T1000 (cell line): ENCODE measurements around the gene LBX1.

Source experiments
- DNase-seq: peaks from one replicate; lab custom pipeline; 2025; ENCODE audit warnings: mixed read lengths; lab: John Stamatoyannopoulos, UW

LBX1 gene

GRCh38 chr10:101225846-101226421 is 3.3 kb downstream of the LBX1 start:
- DNase-seq: no peak

- DNase-seq: no peak
These were observed 4.1 kb downstream of the LBX1 start for GRCh38 chr10:101224910-101225823.

DNA sequence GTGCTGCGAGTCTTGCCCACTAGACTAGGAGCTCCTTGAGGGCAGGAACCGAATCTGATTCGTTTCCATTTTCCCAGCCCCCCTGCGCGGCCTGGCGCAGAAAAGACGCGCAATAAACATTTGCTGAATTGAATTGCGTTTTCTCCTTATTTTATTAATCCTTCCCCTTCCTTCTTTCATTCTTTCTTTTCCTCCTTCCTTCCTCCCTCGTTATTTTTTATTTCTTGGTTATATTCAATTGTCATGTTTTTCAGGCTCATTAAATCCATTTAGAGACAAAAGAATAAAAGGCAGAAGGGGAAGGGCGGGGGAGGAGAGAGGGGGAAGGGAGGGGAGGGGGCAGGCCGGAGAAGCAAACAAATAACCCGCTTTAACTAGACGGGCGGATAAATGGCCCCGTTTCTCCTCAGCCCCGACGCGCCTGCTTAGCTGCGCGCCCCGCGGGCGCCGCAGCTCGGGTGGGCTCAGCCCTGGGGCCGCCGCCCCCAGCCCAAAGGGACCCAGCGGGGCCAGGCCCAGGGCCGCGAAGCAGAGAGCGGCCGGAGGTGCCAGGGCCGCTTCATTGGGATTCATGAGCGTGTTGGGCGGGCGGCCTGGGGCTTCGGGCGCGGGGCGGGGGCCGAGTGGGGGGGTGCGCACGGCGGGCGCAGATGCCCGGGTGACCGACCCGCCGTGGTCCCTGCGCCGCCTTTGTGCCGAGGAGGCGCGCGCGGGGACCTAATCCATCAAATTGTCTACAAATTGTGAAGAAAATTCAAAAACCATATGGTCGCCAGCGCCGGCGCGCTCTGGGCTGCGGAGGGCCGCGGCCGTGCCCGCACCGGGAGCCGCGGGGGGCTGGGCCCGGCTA is 5.0 kb downstream of the LBX1 start:
- DNase-seq: no peak

GRCh38 chr10:101223274-101224059 is 5.8 kb downstream of the LBX1 start:
- DNase-seq: no peak

GRCh38 chr10:101222683-101223273 is 6.5 kb downstream of the LBX1 start:
- DNase-seq: no peak

GRCh38 chr10:101221963-101222531 is 7.2 kb downstream of the LBX1 start:
- DNase-seq: no peak

- DNase-seq: no peak
These were observed 7.7 kb downstream of the LBX1 start for GRCh38 chr10:101221549-101221948.

GRCh38 chr10:101219946-101220451 is 9.3 kb downstream of the LBX1 start:
- no peak for DNase-seq

- DNase-seq: no peak
These were observed 9.9 kb downstream of the LBX1 start for GRCh38 chr10:101219139-101219945.

DNA sequence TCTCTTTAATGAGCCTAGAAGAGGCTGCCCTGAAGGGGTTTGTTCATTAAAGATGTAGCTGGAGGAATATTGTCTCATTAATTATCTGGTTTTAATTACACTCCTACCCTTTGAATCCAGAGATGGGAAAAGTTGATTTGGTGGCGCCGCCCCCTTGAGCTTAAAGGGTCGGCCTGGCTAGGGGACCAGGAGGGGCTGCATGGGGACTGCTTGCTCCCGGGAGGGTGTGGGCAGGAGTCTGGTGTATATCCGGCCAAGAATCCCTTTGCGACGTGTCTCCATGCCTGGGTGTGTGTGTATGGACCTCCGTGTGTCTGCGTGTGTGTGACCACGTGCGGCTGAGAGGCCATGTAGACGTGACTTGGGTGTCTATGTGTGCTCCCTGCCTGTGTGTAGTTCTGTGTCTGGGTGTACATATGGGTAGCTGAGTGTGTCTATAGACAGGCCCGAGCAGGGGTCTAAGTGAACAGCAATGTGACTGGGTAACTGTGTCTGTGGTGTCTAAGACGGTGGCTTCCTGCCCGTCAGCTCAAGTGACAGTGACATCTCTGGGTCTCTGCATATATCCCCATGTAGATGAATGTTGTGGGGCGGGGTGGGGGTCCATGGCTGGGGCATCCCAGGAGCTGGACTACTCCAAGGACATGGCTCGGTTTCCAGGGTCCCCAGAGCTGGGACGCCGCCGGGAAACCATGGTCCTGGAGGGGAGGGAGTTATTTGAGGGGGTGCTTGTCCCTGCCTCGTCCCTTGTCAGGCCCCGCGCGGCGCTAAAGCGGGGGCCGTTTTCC is 10.7 kb downstream of the LBX1 start:
- DNase-seq: no peak

- DNase-seq: no peak
These were observed 11.6 kb downstream of the LBX1 start for GRCh38 chr10:101217450-101218281.

- no peak for DNase-seq
These were observed 12.2 kb downstream of the LBX1 start for GRCh38 chr10:101217044-101217425.

- no peak for DNase-seq
These were observed 12.8 kb downstream of the LBX1 start for GRCh38 chr10:101216207-101217043.

DNA sequence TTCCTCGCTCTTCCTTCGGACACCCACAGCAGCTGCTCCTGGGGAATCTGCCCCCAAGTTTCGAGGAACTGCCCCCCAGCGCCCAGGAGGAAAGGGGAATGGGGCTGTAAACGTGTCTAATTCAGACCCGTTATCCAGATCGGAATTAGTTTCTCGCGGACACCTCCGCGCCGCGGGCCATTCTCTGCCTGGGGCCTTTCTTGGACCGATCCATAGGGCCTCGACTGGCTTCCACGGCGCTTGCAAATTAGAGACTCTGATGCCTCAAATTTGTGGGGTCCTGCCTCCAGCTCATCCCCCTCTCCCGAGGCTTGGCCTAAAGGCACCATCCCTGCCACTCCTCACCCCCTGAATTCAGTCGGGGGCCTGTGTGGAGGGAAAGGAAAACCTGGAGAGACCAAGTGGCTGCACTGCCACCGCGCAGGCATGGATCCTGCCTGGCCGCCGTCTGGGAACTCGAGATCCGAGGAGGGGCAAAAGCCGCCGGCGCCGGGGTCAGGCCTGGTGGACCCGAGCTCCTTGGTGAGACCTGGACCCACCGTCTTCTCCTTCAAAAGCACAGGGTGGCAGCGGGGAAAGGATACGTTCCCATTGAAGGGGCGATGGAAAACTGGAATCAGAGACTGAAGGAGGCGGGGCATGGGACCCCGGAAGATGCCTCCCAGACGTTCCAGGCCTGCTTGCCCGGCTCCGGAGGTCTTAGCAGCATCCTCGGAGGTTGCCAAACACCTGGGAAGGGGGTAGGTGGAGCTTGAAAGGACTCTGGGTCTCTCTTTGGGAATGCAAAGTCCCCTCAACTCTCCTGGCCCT is 13.7 kb downstream of the LBX1 start:
- DNase-seq: no peak

DNA sequence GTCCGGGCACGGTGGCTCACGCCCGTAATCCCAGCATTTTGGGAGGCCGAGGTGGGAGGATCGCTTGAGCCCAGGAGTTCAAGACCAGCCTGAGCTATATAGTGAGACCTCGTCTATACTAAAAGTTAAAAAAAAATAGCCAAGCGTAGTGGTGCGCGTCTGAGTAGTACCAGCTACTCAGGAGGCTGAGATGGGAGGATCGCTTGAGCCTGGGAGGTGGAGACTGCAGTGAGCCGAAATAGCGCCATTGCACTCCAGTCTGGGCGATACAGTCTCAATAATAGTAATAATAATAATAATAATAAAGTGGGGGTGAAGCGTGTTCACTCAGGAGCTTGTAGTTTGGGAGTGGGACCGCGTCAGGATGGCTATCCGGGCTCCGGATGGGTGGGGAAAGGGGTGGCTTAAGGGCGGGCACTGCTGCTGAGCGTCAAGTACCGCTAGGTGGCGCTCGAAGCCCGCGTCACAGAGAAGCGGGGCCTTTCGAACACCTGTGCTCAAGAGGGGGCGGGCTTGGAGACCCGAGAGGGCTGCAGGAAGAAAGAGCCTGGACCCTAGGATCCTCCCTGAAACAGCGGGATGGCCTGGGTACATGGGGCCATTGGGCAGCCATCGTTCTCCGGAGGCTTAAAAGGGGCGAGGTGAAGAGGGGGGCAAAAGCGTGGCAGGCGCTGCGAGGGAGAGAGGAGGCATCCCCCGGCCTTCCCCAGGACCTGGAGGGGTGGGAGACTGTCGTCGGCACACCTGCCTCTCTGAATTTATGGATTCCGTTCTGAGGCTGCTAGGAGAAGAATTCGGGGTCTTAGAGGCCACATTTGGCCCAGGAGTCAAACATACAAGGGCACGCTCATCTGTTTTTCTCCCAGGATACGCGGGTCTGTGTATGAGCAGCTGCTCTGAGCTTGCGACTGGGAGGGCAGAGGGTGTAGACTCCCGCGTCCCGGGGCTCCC is 14.5 kb downstream of the LBX1 start:
- DNase-seq: peak; percentile 49
